ENCODE results near the gene SPATS2. TPM values are rescaled to one million over a fixed set of nuclear protein-coding genes. Genes with fewer than 3 reads are reported as not detected.

The SPATS2 gene
- total and polyA plus RNA-seq, 5 donors from 2014 or later, result 2.4 to 5.5 (median 4.2) TPM

DNA sequence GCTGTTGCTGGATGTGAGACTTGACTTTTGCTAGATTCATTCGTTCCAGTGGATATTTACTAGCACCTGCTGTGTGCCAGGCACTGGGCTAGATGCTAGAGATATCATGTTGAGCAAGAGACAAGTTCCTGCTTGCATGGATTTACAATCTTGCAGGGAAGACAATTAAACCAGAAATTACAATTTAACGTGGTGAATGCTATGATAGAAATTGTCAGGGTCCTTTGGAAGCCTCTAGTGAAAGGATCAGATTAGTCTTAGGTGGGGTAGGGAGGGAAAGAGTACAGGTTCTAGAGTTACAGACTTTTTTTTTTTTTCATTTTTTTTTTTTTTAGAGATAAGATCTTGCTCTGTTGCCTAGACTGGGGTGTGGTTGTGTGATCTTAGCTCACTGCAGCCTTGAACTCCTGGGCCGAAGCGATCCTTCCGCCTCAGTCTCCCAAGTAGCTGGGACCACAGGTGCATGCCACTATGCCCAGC, 36.7 kb downstream of the SPATS2 start:
- DNase-seq (peak in 1 of 3 donors; percentile 32), ATAC-seq (ENCODE audit: low read depth in 2 of 2) (peak in 1 of 2 donors; percentile 25)
- Mint-ChIP-seq H3K9me3 (no peaks in the 10 kb centered on the region), H3K36me3 (no peaks in the 10 kb centered on the region), H3K4me3 (no peak overlapping the region), H3K27me3 (no peaks in the 10 kb centered on the region), H3K27ac (peak overlapping the region in 1 of 3 donors; percentile 27), H3K4me1 (peaks cover 6 to 16% (median 8%) of the 10 kb centered on the region in 4 donors)
- Histone ChIP-seq H3K27me3 (ENCODE audit: control insufficient read depth, insufficient read depth, low read length) (no peaks in the 10 kb centered on the region), H3K36me3 (ENCODE audit: control insufficient read depth, insufficient read depth, low read length) (no peaks in the 10 kb centered on the region), H3K27ac (ENCODE audit: insufficient read depth, low read length, poor library complexity, severe bottlenecking) (no peak overlapping the region), H3K4me3 (ENCODE audit: low read depth, low read length) (no peak overlapping the region), H3K9me3 (ENCODE audit: control insufficient read depth in 2 of 2, low read length in 2 of 2) (no peaks in the 10 kb centered on the region), H3K4me1 (ENCODE audit: control insufficient read depth, insufficient read depth, low read length, poor library complexity, severe bottlenecking) (peaks cover 3% of the 10 kb centered on the region)

DNA sequence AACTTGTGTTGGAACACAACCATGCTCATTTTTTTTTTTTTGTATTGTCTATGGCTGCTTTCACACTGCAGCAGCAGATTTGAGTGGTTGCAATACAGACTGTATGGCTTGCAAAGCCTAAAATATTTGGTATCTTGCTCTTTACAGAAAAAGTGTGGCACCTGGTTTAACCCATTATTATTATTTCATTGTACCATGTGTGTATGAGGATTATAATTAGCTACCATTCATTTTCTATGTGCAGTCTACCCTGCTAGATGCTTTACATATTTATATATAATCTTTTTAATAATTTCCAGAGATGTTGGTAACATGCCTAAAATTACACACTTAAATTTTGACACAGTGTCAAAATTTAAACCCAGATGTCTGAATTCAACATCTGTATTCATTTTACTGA, 37.7 kb downstream of the SPATS2 start:
- H3K27ac ChIP-seq (ENCODE audit: insufficient read depth, low read length, poor library complexity, severe bottlenecking), result no peak overlapping the region
- Mint-ChIP-seq H3K27ac (no peak overlapping the region), H3K9me3 (no peaks in the 10 kb centered on the region), H3K27me3 (no peaks in the 10 kb centered on the region), H3K36me3 (no peaks in the 10 kb centered on the region), H3K4me3 (no peak overlapping the region), H3K4me1 (peaks cover 6 to 16% (median 8%) of the 10 kb centered on the region in 4 donors)
- peaks cover 3% of the 10 kb centered on the region for H3K4me1 ChIP-seq (ENCODE audit: control insufficient read depth, insufficient read depth, low read length, poor library complexity, severe bottlenecking)
- DNase-seq (no peak), ATAC-seq (ENCODE audit: low read depth in 2 of 2) (no peak)
- no peaks in the 10 kb centered on the region for H3K27me3 ChIP-seq (ENCODE audit: control insufficient read depth, insufficient read depth, low read length)
- H3K9me3 ChIP-seq (ENCODE audit: control insufficient read depth in 2 of 2, low read length in 2 of 2), result no peaks in the 10 kb centered on the region
- no peak overlapping the region for H3K4me3 ChIP-seq (ENCODE audit: low read depth, low read length)
- no peaks in the 10 kb centered on the region for H3K36me3 ChIP-seq (ENCODE audit: control insufficient read depth, insufficient read depth, low read length)

DNA sequence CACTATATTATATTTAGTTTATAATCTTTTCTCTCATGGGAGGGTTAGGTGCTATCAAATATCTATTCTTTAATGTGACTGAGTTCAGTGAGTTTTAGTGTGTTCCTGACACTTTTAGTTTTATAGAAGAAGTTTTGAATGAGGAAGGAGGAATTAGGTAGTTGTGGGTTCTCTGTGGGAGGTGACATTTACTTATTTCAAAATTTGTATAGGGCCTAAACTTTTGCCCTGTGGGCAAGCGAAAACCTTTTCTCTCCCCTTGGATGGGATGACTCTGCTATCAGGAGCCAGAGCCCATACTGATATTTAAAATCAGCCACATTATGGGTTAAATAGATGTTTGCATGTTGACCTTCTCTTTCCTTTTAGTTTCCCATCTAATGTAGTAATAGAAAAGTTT, 43.6 kb downstream of the SPATS2 start:
- Mint-ChIP-seq H3K27ac (no peak overlapping the region), H3K36me3 (no peaks in the 10 kb centered on the region), H3K4me1 (peaks cover 0 to 9% (median 2%) of the 10 kb centered on the region in 4 donors), H3K27me3 (no peaks in the 10 kb centered on the region), H3K4me3 (no peak overlapping the region), H3K9me3 (no peaks in the 10 kb centered on the region)
- no peak overlapping the region for H3K4me3 ChIP-seq (ENCODE audit: low read depth, low read length)
- no peaks in the 10 kb centered on the region for H3K36me3 ChIP-seq (ENCODE audit: control insufficient read depth, insufficient read depth, low read length)
- no peaks in the 10 kb centered on the region for H3K27me3 ChIP-seq (ENCODE audit: control insufficient read depth, insufficient read depth, low read length)
- H3K27ac ChIP-seq (ENCODE audit: insufficient read depth, low read length, poor library complexity, severe bottlenecking), result no peak overlapping the region
- no peaks in the 10 kb centered on the region for H3K4me1 ChIP-seq (ENCODE audit: control insufficient read depth, insufficient read depth, low read length, poor library complexity, severe bottlenecking)
- DNase-seq (no peak), ATAC-seq (ENCODE audit: low read depth in 2 of 2) (no peak)
- H3K9me3 ChIP-seq (ENCODE audit: control insufficient read depth in 2 of 2, low read length in 2 of 2), result no peaks in the 10 kb centered on the region

DNA sequence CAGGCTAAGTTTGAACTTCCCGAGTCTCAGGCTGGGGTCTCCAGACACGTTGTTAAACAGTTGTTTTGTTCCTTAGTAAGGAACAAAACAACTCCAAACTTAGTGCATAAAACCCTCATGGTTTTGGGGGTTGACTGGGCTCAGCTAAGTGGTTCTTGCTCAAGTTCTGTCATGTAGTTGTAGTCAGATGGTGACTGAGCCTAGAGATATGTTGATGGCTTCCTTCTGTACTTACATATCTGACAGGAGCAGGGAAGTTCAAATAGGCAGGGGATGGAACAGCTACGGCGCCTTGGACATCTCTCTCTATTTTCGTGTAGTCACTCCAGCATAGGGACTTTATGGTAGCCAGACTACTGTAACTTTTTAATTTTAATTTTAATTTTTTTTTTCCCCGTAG, 45.7 kb downstream of the SPATS2 start:
- Mint-ChIP-seq H3K4me1 (peaks cover 0 to 9% (median 3%) of the 10 kb centered on the region in 4 donors), H3K27me3 (no peaks in the 10 kb centered on the region)

DNA sequence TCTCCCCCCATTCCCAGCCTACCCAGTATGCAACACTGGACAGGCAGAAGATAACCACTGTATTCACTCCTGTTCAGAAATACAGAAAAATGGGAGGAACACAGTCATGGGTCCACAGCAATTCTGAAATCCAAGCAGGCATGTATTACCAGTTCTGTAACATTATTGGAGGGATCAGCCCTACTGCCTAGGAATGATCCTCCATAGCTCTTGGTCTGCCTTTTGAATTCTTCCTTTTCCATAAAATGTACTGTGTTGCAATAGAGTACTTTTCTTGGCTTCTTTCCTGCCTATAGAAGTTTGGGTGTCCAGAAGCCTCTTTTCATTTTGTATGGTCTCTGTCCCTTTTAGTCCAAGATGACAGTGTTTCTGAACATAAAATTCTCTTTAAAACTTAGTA, 46.5 kb downstream of the SPATS2 start:
- DNase-seq (no peak), ATAC-seq (ENCODE audit: low read depth in 2 of 2) (no peak)
- Mint-ChIP-seq H3K27me3 (no peaks in the 10 kb centered on the region), H3K4me3 (no peak overlapping the region), H3K36me3 (peaks cover 4% of the 10 kb centered on the region), H3K9me3 (no peaks in the 10 kb centered on the region), H3K27ac (no peak overlapping the region), H3K4me1 (peaks cover 0 to 9% (median 3%) of the 10 kb centered on the region in 4 donors)
- Histone ChIP-seq H3K36me3 (ENCODE audit: control insufficient read depth, insufficient read depth, low read length) (no peaks in the 10 kb centered on the region), H3K27ac (ENCODE audit: insufficient read depth, low read length, poor library complexity, severe bottlenecking) (no peak overlapping the region), H3K4me1 (ENCODE audit: control insufficient read depth, insufficient read depth, low read length, poor library complexity, severe bottlenecking) (no peaks in the 10 kb centered on the region), H3K27me3 (ENCODE audit: control insufficient read depth, insufficient read depth, low read length) (no peaks in the 10 kb centered on the region), H3K9me3 (ENCODE audit: control insufficient read depth in 2 of 2, low read length in 2 of 2) (no peaks in the 10 kb centered on the region), H3K4me3 (ENCODE audit: low read depth, low read length) (no peak overlapping the region)

More for the DNA sequence above, 45.7 kb downstream of the SPATS2 start:
- Mint-ChIP-seq H3K36me3 (peaks cover 4% of the 10 kb centered on the region), H3K9me3 (no peaks in the 10 kb centered on the region), H3K27ac (no peak overlapping the region), H3K4me3 (no peak overlapping the region)
- Histone ChIP-seq H3K4me3 (ENCODE audit: low read depth, low read length) (no peak overlapping the region), H3K27ac (ENCODE audit: insufficient read depth, low read length, poor library complexity, severe bottlenecking) (no peak overlapping the region), H3K36me3 (ENCODE audit: control insufficient read depth, insufficient read depth, low read length) (no peaks in the 10 kb centered on the region), H3K9me3 (ENCODE audit: control insufficient read depth in 2 of 2, low read length in 2 of 2) (no peaks in the 10 kb centered on the region), H3K27me3 (ENCODE audit: control insufficient read depth, insufficient read depth, low read length) (no peaks in the 10 kb centered on the region), H3K4me1 (ENCODE audit: control insufficient read depth, insufficient read depth, low read length, poor library complexity, severe bottlenecking) (no peaks in the 10 kb centered on the region)
- ATAC-seq (ENCODE audit: low read depth in 2 of 2), result no peak
- DNase-seq, result no peak

DNA sequence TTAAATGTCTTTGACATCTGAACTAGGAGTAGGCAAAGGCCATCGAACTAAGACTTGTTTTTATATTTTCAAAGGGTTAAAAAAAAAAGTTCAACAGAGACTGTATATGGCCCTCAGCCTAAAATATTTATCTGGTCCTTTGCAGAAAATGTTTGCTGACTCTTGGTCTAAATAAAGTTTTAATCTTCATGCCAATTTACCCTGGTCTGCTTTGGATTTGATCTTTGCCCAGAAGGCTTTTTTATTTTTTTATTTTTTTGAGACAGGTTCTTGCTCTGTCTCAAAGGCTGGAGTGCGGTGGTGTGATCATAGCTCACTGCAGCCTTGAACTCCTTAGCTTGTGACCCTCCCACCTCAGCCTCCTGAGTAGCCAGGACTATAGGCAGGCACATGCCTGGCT, 47.1 kb downstream of the SPATS2 start:
- Histone ChIP-seq H3K27ac (ENCODE audit: insufficient read depth, low read length, poor library complexity, severe bottlenecking) (no peak overlapping the region), H3K9me3 (ENCODE audit: control insufficient read depth in 2 of 2, low read length in 2 of 2) (no peaks in the 10 kb centered on the region), H3K4me1 (ENCODE audit: control insufficient read depth, insufficient read depth, low read length, poor library complexity, severe bottlenecking) (no peaks in the 10 kb centered on the region), H3K4me3 (ENCODE audit: low read depth, low read length) (no peak overlapping the region), H3K36me3 (ENCODE audit: control insufficient read depth, insufficient read depth, low read length) (no peaks in the 10 kb centered on the region), H3K27me3 (ENCODE audit: control insufficient read depth, insufficient read depth, low read length) (no peaks in the 10 kb centered on the region)
- Mint-ChIP-seq H3K27me3 (no peaks in the 10 kb centered on the region), H3K9me3 (no peaks in the 10 kb centered on the region), H3K4me1 (peaks cover 0 to 9% (median 3%) of the 10 kb centered on the region in 4 donors), H3K36me3 (peaks cover 4% of the 10 kb centered on the region), H3K4me3 (no peak overlapping the region), H3K27ac (no peak overlapping the region)
- ATAC-seq (ENCODE audit: low read depth in 2 of 2), result no peak
- no peak for DNase-seq

DNA sequence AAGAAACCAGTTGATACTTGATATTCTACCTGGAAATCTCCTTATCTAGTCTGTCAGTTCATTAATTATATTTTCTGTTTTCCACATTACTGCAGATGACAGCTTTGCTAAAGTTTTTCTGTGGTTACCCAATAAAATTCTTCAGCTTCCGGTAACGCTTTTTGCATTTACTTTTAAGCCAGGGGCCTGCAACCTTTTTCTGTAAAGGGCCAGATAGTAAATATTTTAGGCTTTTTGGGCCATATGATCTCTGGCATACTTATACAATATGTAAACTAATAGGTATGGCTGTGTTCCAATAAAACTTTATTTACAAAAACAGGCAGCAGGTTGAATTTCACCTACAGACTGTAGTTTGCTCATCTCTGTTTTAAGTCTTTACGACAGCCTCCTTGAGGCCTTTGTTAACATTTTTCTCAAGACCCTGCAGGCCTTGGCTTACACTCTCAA, 48.3 kb downstream of the SPATS2 start:
- Mint-ChIP-seq H3K4me3 (no peak overlapping the region), H3K27ac (no peak overlapping the region)

DNA sequence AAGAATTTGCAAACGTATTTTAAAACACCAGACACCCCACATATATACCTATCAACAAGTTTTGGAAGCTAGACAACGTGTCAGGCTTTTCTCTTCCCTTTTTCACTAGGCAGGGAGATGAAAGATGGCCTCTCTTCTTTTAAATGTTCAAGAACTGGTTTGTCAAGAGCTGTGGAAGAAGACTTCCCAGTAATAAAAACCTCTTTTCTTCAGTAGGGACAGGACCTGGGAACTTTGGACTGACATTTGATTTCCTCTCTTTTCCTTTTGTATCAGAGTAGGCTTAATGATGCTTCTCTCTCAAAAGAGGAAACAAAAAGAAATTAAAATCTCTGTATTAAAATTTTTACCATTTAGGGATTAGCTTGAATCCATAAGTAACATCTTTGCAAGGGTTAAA, 49.6 kb downstream of the SPATS2 start:
- H3K36me3 ChIP-seq (ENCODE audit: control insufficient read depth, insufficient read depth, low read length), result no peaks in the 10 kb centered on the region
- no peak overlapping the region for H3K4me3 Mint-ChIP-seq
- no peaks in the 10 kb centered on the region for H3K27me3 Mint-ChIP-seq
- no peaks in the 10 kb centered on the region for H3K9me3 Mint-ChIP-seq
- no peaks in the 10 kb centered on the region for H3K27me3 ChIP-seq (ENCODE audit: control insufficient read depth, insufficient read depth, low read length)
- H3K27ac ChIP-seq (ENCODE audit: insufficient read depth, low read length, poor library complexity, severe bottlenecking), result no peak overlapping the region
- DNase-seq (no peak), ATAC-seq (ENCODE audit: low read depth in 2 of 2) (no peak)
- peaks cover 0 to 1% (median 0%) of the 10 kb centered on the region in 4 donors for H3K4me1 Mint-ChIP-seq
- no peak overlapping the region for H3K4me3 ChIP-seq (ENCODE audit: low read depth, low read length)
- H3K9me3 ChIP-seq (ENCODE audit: control insufficient read depth in 2 of 2, low read length in 2 of 2), result no peaks in the 10 kb centered on the region
- H3K27ac Mint-ChIP-seq, result no peak overlapping the region
- H3K4me1 ChIP-seq (ENCODE audit: control insufficient read depth, insufficient read depth, low read length, poor library complexity, severe bottlenecking), result no peaks in the 10 kb centered on the region
- peaks cover 4% of the 10 kb centered on the region for H3K36me3 Mint-ChIP-seq

More for the DNA sequence above, 48.3 kb downstream of the SPATS2 start:
- Mint-ChIP-seq H3K27me3 (no peaks in the 10 kb centered on the region), H3K36me3 (peaks cover 4% of the 10 kb centered on the region), H3K4me1 (peaks cover 0 to 6% (median under 1%) of the 10 kb centered on the region in 4 donors), H3K9me3 (no peaks in the 10 kb centered on the region)
- H3K9me3 ChIP-seq (ENCODE audit: control insufficient read depth in 2 of 2, low read length in 2 of 2), result no peaks in the 10 kb centered on the region
- no peaks in the 10 kb centered on the region for H3K4me1 ChIP-seq (ENCODE audit: control insufficient read depth, insufficient read depth, low read length, poor library complexity, severe bottlenecking)
- H3K36me3 ChIP-seq (ENCODE audit: control insufficient read depth, insufficient read depth, low read length), result no peaks in the 10 kb centered on the region
- no peak for ATAC-seq (ENCODE audit: low read depth in 2 of 2)
- DNase-seq, result no peak
- no peak overlapping the region for H3K4me3 ChIP-seq (ENCODE audit: low read depth, low read length)
- no peak overlapping the region for H3K27ac ChIP-seq (ENCODE audit: insufficient read depth, low read length, poor library complexity, severe bottlenecking)
- H3K27me3 ChIP-seq (ENCODE audit: control insufficient read depth, insufficient read depth, low read length), result no peaks in the 10 kb centered on the region
